K562 (cell line): Measurements from ENCODE around the gene MAP3K7CL. TPM values are rescaled to one million over a fixed set of nuclear protein-coding genes. Genes with fewer than 3 reads are reported as not detected.

Source experiments
- ATAC-seq: fragments of 200-7000 bp; cut with Tn5 transposase; 3 replicates; pipeline ENCODE4 v1.9.1; 2020; ENCODE audit warnings: moderate library complexity
- BruUV-seq: library from RNA; stranded (reverse); fragments of 400-500 nt; replicated peaks from 2 replicates; lab custom pipeline; 2021; lab: Mats Ljungman, UMichigan
- CTCF ChIA-PET: fragments of 300-600 bp; formaldehyde crosslinking; extraction: SDS; loops from one replicate; lab custom pipeline; 2021; ENCODE audit warnings: low intra/inter-chr PET ratio; lab: Yijun Ruan, JAX
- POLR2A ChIA-PET: fragments of 300-600, 350-650 bp; sonication (Branson Sonifier 250); formaldehyde crosslinking; extraction: SDS; loops from one replicate; lab custom pipeline; 2021; ENCODE audit warnings: antibody characterized with exemption, inconsistent platforms; lab: Yijun Ruan, JAX
- DNase-seq, 4 experiments: peaks; one replicate each; pipeline versions ENCODE4 v3.0.0 to v3.0.0-alpha.2; 2011 to 2018; ENCODE audit warnings: low spot score in 3 of 4, mixed read lengths in 3 of 4; ENCODE audit errors: extremely low read depth in 1 of 4
- FAIRE-seq: peaks from 2 replicates; lab custom pipeline; 2011; peaks lifted over from hg19 to GRCh38; lab: Jason Lieb, UNC
- H2AFZ ChIP-seq: 2 replicates; pipeline ENCODE4 v1.6.0; 2011; ENCODE audit warnings: low read depth, low read length, control low read depth, inconsistent platforms
- H3K27ac ChIP-seq: fragments of 200-600 bp; 3 replicates; pipeline ENCODE4 v1.8.0; 2011; ENCODE audit warnings: low read depth, mild to moderate bottlenecking, control low read depth, inconsistent platforms, low read length, moderate library complexity, mixed read lengths; ENCODE audit errors: extremely low read depth
- H3K27me3 ChIP-seq, 2 experiments: fragments of 300-600 bp in 1 of 2; 2 replicates in 1 of 2; 3 replicates in 1 of 2; pipeline versions ENCODE4 v1.6.0 to v1.8.0; 2011; ENCODE audit warnings: inconsistent platforms in 2 of 2, low read length in 2 of 2, mild to moderate bottlenecking in 1 of 2, mixed read lengths in 1 of 2, moderate library complexity in 1 of 2; ENCODE audit not compliant: control insufficient read depth in 2 of 2, insufficient read depth in 2 of 2
- H3K36me3 ChIP-seq: fragments of 300-600 bp; 3 replicates; pipeline ENCODE4 v1.8.0; 2011; ENCODE audit warnings: mild to moderate bottlenecking, low read length, inconsistent platforms; ENCODE audit not compliant: control insufficient read depth, insufficient read depth
- H3K4me1 ChIP-seq, 2 experiments: fragments of 200-600 bp in 1 of 2; replicated peaks in 1 of 2; 2 replicates in 1 of 2; 3 replicates in 1 of 2; pipeline versions ENCODE4 v1.5.1 to v1.8.0; 2011; ENCODE audit warnings: inconsistent platforms in 2 of 2, low read length in 2 of 2, mild to moderate bottlenecking in 1 of 2, mixed read lengths in 1 of 2, moderate library complexity in 1 of 2; ENCODE audit not compliant: control insufficient read depth in 2 of 2, insufficient read depth in 2 of 2
- H3K4me2 ChIP-seq: 2 replicates; pipeline ENCODE4 v1.6.1; 2011; ENCODE audit warnings: low read length, control low read depth, inconsistent platforms, mixed read lengths; ENCODE audit not compliant: insufficient read depth
- H3K4me3 ChIP-seq: fragments of 200-600 bp; sonication (generic), shearing (Covaris generic); 2 replicates; pipeline ENCODE4 v1.5.1; 2016; ENCODE audit warnings: control low read depth, inconsistent platforms
- H3K79me2 ChIP-seq: fragments of 200-600 bp; 3 replicates; pipeline ENCODE4 v1.8.0; 2011; ENCODE audit warnings: low read length, inconsistent platforms; ENCODE audit not compliant: control insufficient read depth, insufficient read depth
- H3K9ac ChIP-seq, 2 experiments: 2 replicates each; pipeline versions ENCODE4 v1.6.0 to v1.6.1; 2011; ENCODE audit warnings: low read depth in 2 of 2, low read length in 2 of 2, control low read depth in 1 of 2, inconsistent platforms in 1 of 2, mild to moderate bottlenecking in 1 of 2, mixed read lengths in 1 of 2; ENCODE audit not compliant: insufficient read depth in 1 of 2
- H3K9me1 ChIP-seq: one replicate; pipeline ENCODE4 v1.6.0; 2011; ENCODE audit warnings: inconsistent platforms, mild to moderate bottlenecking, low read length, moderate library complexity; ENCODE audit not compliant: control insufficient read depth, insufficient read depth
- H3K9me3 ChIP-seq: replicated peaks from 2 replicates; pipeline ENCODE4 v1.5.1; 2011; ENCODE audit warnings: low read depth, low read length, inconsistent platforms; ENCODE audit not compliant: control insufficient read depth, insufficient read depth
- H4K20me1 ChIP-seq: replicated peaks from 2 replicates; pipeline ENCODE4 v1.6.1; 2011; ENCODE audit warnings: low read length, inconsistent platforms, mixed read lengths; ENCODE audit not compliant: control insufficient read depth, insufficient read depth
- ZBTB40 ChIP-seq, 2 experiments: fragments of 450-650 bp in 1 of 2; sonication (generic) in 1 of 2; formaldehyde crosslinking in 1 of 2; IDR thresholded peaks; 2 replicates each; pipeline versions ENCODE4 v1.7.1 to v1.9.0; 2016 to 2022; ENCODE audit warnings: inconsistent platforms in 1 of 2, mild to moderate bottlenecking in 1 of 2, missing genetic modification reagents in 1 of 2
- ZKSCAN1 ChIP-seq: fragments of 150-350 bp; IDR thresholded peaks from 2 replicates; pipeline ENCODE4 v1.6.1; 2016; ENCODE audit warnings: low read depth, low read length
- ZNF324 ChIP-seq: fragments of 250-450 bp; sonication (Bioruptor Pico); IDR thresholded peaks from 2 replicates; pipeline ENCODE4 v1.4.0; 2020; ENCODE audit warnings: mild to moderate bottlenecking
- WGBS: fragments of 100-300 bp; shearing (Covaris generic); methylation state at CpG from one replicate; pipeline ENCODE4 v1.1.6; 2016; ENCODE audit warnings: low coverage, mixed read lengths; ENCODE audit not compliant: insufficient coverage; ENCODE audit errors: missing lambda C conversion rate; 5-methylcytosine and 5-hydroxymethylcytosine counted together
- in situ Hi-C: fragments of 300-500 bp; cut with MboI; formaldehyde crosslinking; loops from 4 replicates; pipeline ENCODE4 v1.15.0; 2018; ENCODE audit warnings: inconsistent platforms, mixed read lengths
- intact Hi-C: fragments of 100-400 bp; cut with micrococcal nuclease; formaldehyde crosslinking; loops from 2 replicates; pipeline ENCODE4 v1.14.2; 2022
- polyA plus RNA-seq, 8 experiments: library from polyadenylated mRNA; depleted of rRNA in 4 of 8; stranded (reverse) in 5 of 8; unstranded in 3 of 8; fragments of >200 nt; fragmentation: Nextera tagmentation in 2 of 8; fragmentation: Illumina TruSeq in 1 of 8; extraction: Ambion mirVana in 2 of 8; extraction: Trizol in 1 of 8; gene quantifications; 2 replicates each; pipeline versions ENCODE4 v1.2.1 to v1.2.3, GENCODE V29; 2011 to 2014; ENCODE audit warnings: inconsistent platforms in 1 of 8, missing spikeins in 1 of 8
- total RNA-seq, 7 experiments: library from RNA; depleted of rRNA in 6 of 7; stranded (reverse); fragments of >200 nt in 6 of 7; fragmentation: Illumina TruSeq in 2 of 7; extraction: Trizol in 2 of 7; gene quantifications; 2 replicates each; pipeline versions ENCODE4 v1.2.1 to v1.2.3, GENCODE V29; 2011 to 2021; ENCODE audit warnings: low replicate concordance in 1 of 7

Gene MAP3K7CL
- total and polyA plus RNA-seq, 9 of the 15 experiments (the other 6 are each of a cell fraction or from before 2014, with no cell fraction given), result 0.13 to 0.15 (median 0.14) TPM; not detected in 6

DNA sequence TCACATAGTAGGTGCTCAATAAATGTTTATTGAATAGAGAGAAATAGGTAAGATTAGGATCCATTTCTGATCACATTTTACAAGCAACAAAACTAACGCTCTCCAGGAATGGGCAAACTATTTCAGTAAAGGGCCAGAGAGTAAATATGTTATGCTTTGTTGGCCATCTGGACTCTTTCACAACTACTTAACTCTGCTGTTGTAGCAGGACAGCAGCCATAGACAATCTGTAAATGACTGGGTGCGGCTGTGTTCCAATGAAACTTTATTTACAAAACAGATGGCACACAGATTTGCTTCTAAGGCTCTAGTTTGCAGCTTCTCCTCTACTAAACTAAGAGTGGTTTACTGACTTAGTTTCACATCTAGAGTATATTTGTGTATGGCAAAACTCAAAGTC is 85.3 kb downstream of the MAP3K7CL start:
- in situ Hi-C loops (no loop called here), intact Hi-C loops (no loop called here)
- H3K79me2 ChIP-seq, result no peaks in the 10 kb centered on the region
- no peak overlapping the region for H3K4me3 ChIP-seq
- H3K9me1 ChIP-seq, result no peaks in the 10 kb centered on the region
- H3K27me3 ChIP-seq, result peaks cover 0 to 16% of the 10 kb centered on the region in 2 experiments; a peak in 2 of 5 replicates
- no peak overlapping the region for H2AFZ ChIP-seq
- H3K36me3 ChIP-seq, result no peaks in the 10 kb centered on the region
- no peaks in the 10 kb centered on the region; a peak in 2 of 5 replicates for H3K4me1 ChIP-seq
- no peaks in the 10 kb centered on the region for H4K20me1 ChIP-seq
- no TSS peak for BruUV-seq
- no peak overlapping the region for H3K27ac ChIP-seq
- H3K9me3 ChIP-seq, result no peaks in the 10 kb centered on the region
- ChIA-PET CTCF (no interaction called here), POLR2A (no interaction called here)
- TF ChIP-seq ZKSCAN1, result no peak
- no peak for TF ChIP-seq ZNF324 (CRISPR knock-in tag)
- TF ChIP-seq ZBTB40 (IDR thresholded peaks at IDR 0.05), result peak; percentile 80
- no peak for TF ChIP-seq ZBTB40 (CRISPR knock-in tag; IDR thresholded peaks at IDR 0.05)
- no peak for DNase-seq
- H3K4me2 ChIP-seq, result no peak overlapping the region
- 0% methylated on average over 2 of the region's 2 CpGs for WGBS
- FAIRE-seq, result no peak
- no peak overlapping the region for H3K9ac ChIP-seq
- ATAC-seq, result no peak
